IMR-90 (cell line): ENCODE results near the gene NEK9. TPM values are rescaled to one million over a fixed set of nuclear protein-coding genes. Genes with fewer than 3 reads are reported as not detected.

ENCODE experiments used
- ATAC-seq: fragments of 200-7000 bp; cut with Tn5 transposase; 2 replicates; pipeline ENCODE4 v1.9.1; 2020; ENCODE audit warnings: low read depth, mild to moderate bottlenecking, moderate library complexity
- BruUV-seq: library from RNA; stranded (reverse); fragments of 400-500 nt; replicated peaks from 2 replicates; lab custom pipeline; 2021; lab: Mats Ljungman, UMichigan
- CTCF ChIA-PET: fragments of 300-600 bp; formaldehyde crosslinking; extraction: SDS; loops from one replicate; lab custom pipeline; 2021; ENCODE audit warnings: antibody characterized with exemption; lab: Yijun Ruan, JAX
- POLR2A ChIA-PET: fragments of 300-600 bp; sonication (Branson Sonifier 250); formaldehyde crosslinking; loops from one replicate; lab custom pipeline; 2022; ENCODE audit warnings: antibody characterized with exemption; ENCODE audit not compliant: unreplicated experiment; lab: Charles Lee
- DNase-seq: peaks from one replicate; pipeline ENCODE4 v3.0.0; 2013
- H2AFZ ChIP-seq: replicated peaks from 2 replicates; pipeline ENCODE3; 2013; ENCODE audit warnings: low read length, mild to moderate bottlenecking; ENCODE audit not compliant: poor library complexity
- H2AK5ac ChIP-seq: 2 replicates; pipeline ENCODE4 v1.6.1; 2013; ENCODE audit warnings: low read depth, low read length, inconsistent platforms
- H2AK9ac ChIP-seq: replicated peaks from 2 replicates; pipeline ENCODE3; 2013; ENCODE audit warnings: mild to moderate bottlenecking, low read depth, low read length, moderate library complexity; ENCODE audit not compliant: poor library complexity
- H2BK120ac ChIP-seq: 2 replicates; pipeline ENCODE4 v1.6.1; 2013; ENCODE audit warnings: low read depth, low read length, inconsistent platforms
- H2BK15ac ChIP-seq: 3 replicates; pipeline ENCODE4 v1.6.1; 2013; ENCODE audit warnings: low read depth, low read length, inconsistent platforms
- H2BK20ac ChIP-seq: 2 replicates; pipeline ENCODE4 v1.6.1; 2013; ENCODE audit warnings: low read depth, mild to moderate bottlenecking, inconsistent platforms, low read length, moderate library complexity
- H2BK5ac ChIP-seq: 2 replicates; pipeline ENCODE4 v1.6.1; 2013; ENCODE audit warnings: mild to moderate bottlenecking, low read depth, low read length, inconsistent platforms; ENCODE audit not compliant: poor library complexity, severe bottlenecking
- H3K14ac ChIP-seq: replicated peaks from 2 replicates; pipeline ENCODE4 v1.6.1; 2013; ENCODE audit warnings: low read depth, low read length, inconsistent platforms
- H3K18ac ChIP-seq: 2 replicates; pipeline ENCODE4 v1.6.1; 2013; ENCODE audit warnings: low read depth, low read length, control low read depth
- H3K23ac ChIP-seq: 2 replicates; pipeline ENCODE4 v1.6.1; 2013; ENCODE audit warnings: low read depth, low read length, inconsistent platforms
- H3K27ac ChIP-seq: 2 replicates; pipeline ENCODE4 v1.5.1; 2013; ENCODE audit warnings: mild to moderate bottlenecking, control low read depth, low read length; ENCODE audit not compliant: insufficient read depth
- H3K27me3 ChIP-seq: 2 replicates; pipeline ENCODE4 v1.6.1; 2013; ENCODE audit warnings: low read length; ENCODE audit not compliant: control insufficient read depth, insufficient read depth
- H3K36me3 ChIP-seq: 2 replicates; pipeline ENCODE4 v1.6.1; 2013; ENCODE audit warnings: low read length, mixed read lengths; ENCODE audit not compliant: control insufficient read depth, insufficient read depth
- H3K4ac ChIP-seq: 2 replicates; pipeline ENCODE4 v1.6.1; 2013; ENCODE audit warnings: low read depth, low read length, inconsistent platforms
- H3K4me1 ChIP-seq: 2 replicates; pipeline ENCODE4 v1.6.1; 2013; ENCODE audit warnings: low read length, mixed read lengths; ENCODE audit not compliant: control insufficient read depth, insufficient read depth
- H3K4me2 ChIP-seq: 2 replicates; pipeline ENCODE4 v1.6.1; 2013; ENCODE audit warnings: low read depth, mild to moderate bottlenecking, control low read depth, low read length, moderate library complexity
- H3K4me3 ChIP-seq: 2 replicates; pipeline ENCODE4 v1.5.1; 2013; ENCODE audit warnings: low read depth, mild to moderate bottlenecking, control low read depth, low read length, moderate library complexity; ENCODE audit not compliant: insufficient read depth
- H3K56ac ChIP-seq: 2 replicates; pipeline ENCODE4 v1.6.1; 2013; ENCODE audit warnings: low read length, inconsistent platforms; ENCODE audit not compliant: insufficient read depth; ENCODE audit errors: extremely low read depth
- H3K79me1 ChIP-seq, 2 experiments: 2 replicates each; pipeline ENCODE4 v1.6.1; 2013; ENCODE audit warnings: low read length in 2 of 2, inconsistent platforms in 1 of 2, low read depth in 1 of 2
- H3K9ac ChIP-seq: 2 replicates; pipeline ENCODE4 v1.6.1; 2013; ENCODE audit warnings: low read depth, low read length, control low read depth
- H3K9me1 ChIP-seq: 2 replicates; pipeline ENCODE4 v1.6.1; 2013; ENCODE audit warnings: low read length, inconsistent platforms; ENCODE audit not compliant: insufficient read depth
- H3K9me3 ChIP-seq: 2 replicates; pipeline ENCODE4 v1.6.1; 2013; ENCODE audit warnings: low read length; ENCODE audit not compliant: control insufficient read depth, insufficient read depth
- H4K20me1 ChIP-seq: 2 replicates; pipeline ENCODE4 v1.6.1; 2013; ENCODE audit warnings: low read length, inconsistent platforms; ENCODE audit not compliant: insufficient read depth
- H4K5ac ChIP-seq: 2 replicates; pipeline ENCODE4 v1.6.1; 2013; ENCODE audit warnings: mild to moderate bottlenecking, low read depth, low read length, control low read depth
- H4K8ac ChIP-seq, 2 experiments: 2 replicates each; pipeline ENCODE4 v1.6.1; 2013; ENCODE audit warnings: low read depth in 2 of 2, low read length in 2 of 2, control low read depth in 1 of 2, inconsistent platforms in 1 of 2
- H4K91ac ChIP-seq: 2 replicates; pipeline ENCODE4 v1.6.1; 2013; ENCODE audit warnings: low read depth, low read length, inconsistent platforms; ENCODE audit not compliant: insufficient read depth
- BHLHE40 ChIP-seq: fragments of 150-350 bp; IDR thresholded peaks from 2 replicates; pipeline ENCODE4 v1.6.1; 2016; ENCODE audit warnings: mild to moderate bottlenecking, low read depth, low read length
- CEBPB ChIP-seq: IDR thresholded peaks from 2 replicates; pipeline ENCODE4 v1.6.1; 2012; ENCODE audit warnings: low read depth, low read length, improper control_type of control experiment
- CHD1 ChIP-seq: IDR thresholded peaks from 2 replicates; pipeline ENCODE4 v1.6.1; 2012; ENCODE audit warnings: low read depth, low read length, improper control_type of control experiment
- FOS ChIP-seq: fragments of 150-350 bp; IDR thresholded peaks from 2 replicates; pipeline ENCODE4 v1.6.1; 2016; ENCODE audit warnings: low read depth, low read length
- MAFK ChIP-seq: IDR thresholded peaks from 2 replicates; pipeline ENCODE4 v1.6.1; 2012; ENCODE audit warnings: low read depth, low read length, improper control_type of control experiment
- MAZ ChIP-seq: IDR thresholded peaks from 2 replicates; pipeline ENCODE4 v1.6.1; 2012; ENCODE audit warnings: low read depth, mild to moderate bottlenecking, low read length, improper control_type of control experiment, moderate library complexity, borderline replicate concordance
- MXI1 ChIP-seq: IDR thresholded peaks from 2 replicates; pipeline ENCODE4 v1.6.1; 2012; ENCODE audit warnings: low read depth, mild to moderate bottlenecking, low read length, moderate library complexity, borderline replicate concordance
- NFE2L2 ChIP-seq: fragments of 150-350 bp; IDR thresholded peaks from 2 replicates; pipeline ENCODE4 v1.6.1; 2016; ENCODE audit warnings: low read depth, mild to moderate bottlenecking, low read length
- POLR2A ChIP-seq: IDR thresholded peaks from 2 replicates; pipeline ENCODE4 v1.6.1; 2012; ENCODE audit warnings: mild to moderate bottlenecking, low read depth, low read length
- RAD21 ChIP-seq: IDR thresholded peaks from 2 replicates; pipeline ENCODE4 v1.6.1; 2012; ENCODE audit warnings: low read length, improper control_type of control experiment
- RCOR1 ChIP-seq: IDR thresholded peaks from 2 replicates; pipeline ENCODE4 v1.6.1; 2012; ENCODE audit warnings: mild to moderate bottlenecking, low read length, improper control_type of control experiment; ENCODE audit not compliant: insufficient replicate concordance
- RFX5 ChIP-seq: IDR thresholded peaks from 2 replicates; pipeline ENCODE4 v1.8.0; 2012; ENCODE audit warnings: low read depth, mild to moderate bottlenecking, low read length, moderate library complexity
- SMC3 ChIP-seq: fragments of 150-350 bp; IDR thresholded peaks from 2 replicates; pipeline ENCODE4 v1.6.1; 2016; ENCODE audit warnings: low read depth, mild to moderate bottlenecking, antibody characterized with exemption, low read length, moderate library complexity
- WGBS, 2 experiments: methylation state at CpG; one replicate each; pipeline versions ENCODE4 v1.1.5 to v1.1.7; 2013; ENCODE audit warnings: missing lambda C conversion rate in 2 of 2; ENCODE audit not compliant: insufficient read length in 1 of 2; ENCODE audit errors: extremely low coverage in 2 of 2; 5-methylcytosine and 5-hydroxymethylcytosine counted together
- dilution Hi-C: fragments of 300-500 bp; cut with HindIII; formaldehyde crosslinking; loops from one replicate; pipeline ENCODE4 v1.14.3; 2018; ENCODE audit warnings: low sequenced_read_pairs; ENCODE audit not compliant: unreplicated experiment
- in situ Hi-C: fragments of 300-500 bp; cut with MboI; formaldehyde crosslinking; loops from 3 replicates; pipeline ENCODE4 v1.14.3; 2019; ENCODE audit warnings: low sequenced_read_pairs, inconsistent platforms, mixed read lengths
- intact Hi-C: fragments of 100-400 bp; cut with micrococcal nuclease; formaldehyde crosslinking; loops from 2 replicates; pipeline ENCODE4 v1.10.0; 2022
- polyA plus RNA-seq, 3 experiments: library from polyadenylated mRNA; depleted of rRNA; stranded (reverse); fragments of >200 nt; gene quantifications; 2 replicates each; pipeline ENCODE4 v1.2.3, GENCODE V29; 2012; ENCODE audit warnings: low replicate concordance in 1 of 3
- total RNA-seq: library from RNA; depleted of rRNA; stranded (reverse); fragments of >200 nt; gene quantifications from 2 replicates; pipeline ENCODE4 v1.2.3, GENCODE V29; 2012
- TF ChIP-seq, protein P1 (sequence below): conservative IDR thresholded peaks from 2 replicates; pipeline ENCODE4 v1.5.1; 2012; ENCODE audit warnings: mild to moderate bottlenecking, low read depth, low read length, improper control_type of control experiment
- TF ChIP-seq, protein P2 (sequence below): fragments of 150-350 bp; IDR thresholded peaks from 2 replicates; pipeline ENCODE4 v1.6.1; 2016; ENCODE audit warnings: low read depth, mild to moderate bottlenecking, low read length, moderate library complexity, borderline replicate concordance
- TF ChIP-seq, protein P3 (sequence below): fragments of 150-350 bp; IDR thresholded peaks from 2 replicates; pipeline ENCODE4 v1.6.1; 2017; ENCODE audit warnings: mild to moderate bottlenecking, antibody characterized with exemption, low read length, low read depth

NEK9 gene
- total and polyA plus RNA-seq, 2 of the 4 experiments (the other 2 are of a cell fraction): 22.9 to 23.2 TPM

DNA sequence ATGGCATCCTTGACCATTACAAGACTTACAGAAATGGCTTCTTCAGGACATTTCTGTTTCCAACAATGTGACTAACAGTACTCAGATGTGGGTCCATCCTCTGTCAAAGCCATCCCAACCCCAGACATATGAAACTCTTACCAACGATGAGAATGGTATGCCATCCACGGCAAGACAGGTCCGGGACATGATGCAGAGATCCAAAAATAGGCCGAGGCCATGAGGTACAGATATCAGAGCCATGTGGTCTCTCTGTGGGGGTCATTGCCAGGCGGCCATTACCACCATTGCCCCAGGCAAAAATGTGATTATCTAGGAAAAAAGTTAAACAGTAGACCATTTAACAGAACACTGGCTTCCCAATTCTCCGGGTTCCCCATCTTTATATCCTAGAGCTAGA lies 29.9 kb downstream of the NEK9 start:
- Histone ChIP-seq H3K4me1 (no peaks in the 10 kb centered on the region), H2BK15ac (no peak overlapping the region), H4K91ac (no peak overlapping the region), H2BK20ac (no peak overlapping the region), H2AK5ac (no peak overlapping the region), H3K18ac (no peak overlapping the region), H3K14ac (no peak overlapping the region), H3K4ac (no peak overlapping the region), H3K36me3 (peaks cover 30% of the 10 kb centered on the region), H2AFZ (no peak overlapping the region), H3K27me3 (no peaks in the 10 kb centered on the region), H3K4me2 (no peak overlapping the region), H3K9me3 (no peaks in the 10 kb centered on the region), H3K9ac (no peak overlapping the region), H3K4me3 (no peak overlapping the region), H3K79me1 (peaks cover 0 to 3% of the 10 kb centered on the region in 2 experiments; a peak in 2 of 4 replicates), H3K9me1 (no peaks in the 10 kb centered on the region), H3K27ac (no peak overlapping the region), H3K23ac (no peak overlapping the region), H4K8ac (no peak overlapping the region), H2BK5ac (no peak overlapping the region), H2BK120ac (no peak overlapping the region), H4K20me1 (no peaks in the 10 kb centered on the region), H4K5ac (no peak overlapping the region), H3K56ac (no peak overlapping the region), H2AK9ac (no peak overlapping the region)
- CTCF ChIA-PET: interaction anchor here (0.6 kb wide), 1 partner anchor 85 kb away, joined by 3 read pairs; no protein-coding TSS in a partner anchor
- in situ Hi-C loops (no loop called here), dilution Hi-C loops (no loop called here), intact Hi-C loops (no loop called here)
- no peak for TF ChIP-seq MAFK
- TF ChIP-seq, protein P1, sequence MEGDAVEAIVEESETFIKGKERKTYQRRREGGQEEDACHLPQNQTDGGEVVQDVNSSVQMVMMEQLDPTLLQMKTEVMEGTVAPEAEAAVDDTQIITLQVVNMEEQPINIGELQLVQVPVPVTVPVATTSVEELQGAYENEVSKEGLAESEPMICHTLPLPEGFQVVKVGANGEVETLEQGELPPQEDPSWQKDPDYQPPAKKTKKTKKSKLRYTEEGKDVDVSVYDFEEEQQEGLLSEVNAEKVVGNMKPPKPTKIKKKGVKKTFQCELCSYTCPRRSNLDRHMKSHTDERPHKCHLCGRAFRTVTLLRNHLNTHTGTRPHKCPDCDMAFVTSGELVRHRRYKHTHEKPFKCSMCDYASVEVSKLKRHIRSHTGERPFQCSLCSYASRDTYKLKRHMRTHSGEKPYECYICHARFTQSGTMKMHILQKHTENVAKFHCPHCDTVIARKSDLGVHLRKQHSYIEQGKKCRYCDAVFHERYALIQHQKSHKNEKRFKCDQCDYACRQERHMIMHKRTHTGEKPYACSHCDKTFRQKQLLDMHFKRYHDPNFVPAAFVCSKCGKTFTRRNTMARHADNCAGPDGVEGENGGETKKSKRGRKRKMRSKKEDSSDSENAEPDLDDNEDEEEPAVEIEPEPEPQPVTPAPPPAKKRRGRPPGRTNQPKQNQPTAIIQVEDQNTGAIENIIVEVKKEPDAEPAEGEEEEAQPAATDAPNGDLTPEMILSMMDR: no peak
- TF ChIP-seq NFE2L2: no peak
- TF ChIP-seq, protein P2, sequence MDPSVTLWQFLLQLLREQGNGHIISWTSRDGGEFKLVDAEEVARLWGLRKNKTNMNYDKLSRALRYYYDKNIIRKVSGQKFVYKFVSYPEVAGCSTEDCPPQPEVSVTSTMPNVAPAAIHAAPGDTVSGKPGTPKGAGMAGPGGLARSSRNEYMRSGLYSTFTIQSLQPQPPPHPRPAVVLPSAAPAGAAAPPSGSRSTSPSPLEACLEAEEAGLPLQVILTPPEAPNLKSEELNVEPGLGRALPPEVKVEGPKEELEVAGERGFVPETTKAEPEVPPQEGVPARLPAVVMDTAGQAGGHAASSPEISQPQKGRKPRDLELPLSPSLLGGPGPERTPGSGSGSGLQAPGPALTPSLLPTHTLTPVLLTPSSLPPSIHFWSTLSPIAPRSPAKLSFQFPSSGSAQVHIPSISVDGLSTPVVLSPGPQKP: no peak
- no peak for TF ChIP-seq MAZ
- no peak for TF ChIP-seq FOS
- no peak for TF ChIP-seq BHLHE40
- no peak for TF ChIP-seq MXI1
- TF ChIP-seq RAD21: no peak
- no peak for TF ChIP-seq RCOR1
- TF ChIP-seq CEBPB: no peak
- TF ChIP-seq RFX5: no peak
- no peak for TF ChIP-seq CHD1
- TF ChIP-seq SMC3: no peak
- no peak for TF ChIP-seq POLR2A
- TF ChIP-seq, protein P3, sequence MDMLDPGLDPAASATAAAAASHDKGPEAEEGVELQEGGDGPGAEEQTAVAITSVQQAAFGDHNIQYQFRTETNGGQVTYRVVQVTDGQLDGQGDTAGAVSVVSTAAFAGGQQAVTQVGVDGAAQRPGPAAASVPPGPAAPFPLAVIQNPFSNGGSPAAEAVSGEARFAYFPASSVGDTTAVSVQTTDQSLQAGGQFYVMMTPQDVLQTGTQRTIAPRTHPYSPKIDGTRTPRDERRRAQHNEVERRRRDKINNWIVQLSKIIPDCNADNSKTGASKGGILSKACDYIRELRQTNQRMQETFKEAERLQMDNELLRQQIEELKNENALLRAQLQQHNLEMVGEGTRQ: no peak
- POLR2A ChIA-PET: interaction anchor here (0.6 to 0.7 kb wide), 2 partner anchors 89 to 149 kb away, joined by 3 to 5 read pairs; no protein-coding TSS in a partner anchor
- DNase-seq: no peak
- no TSS peak for BruUV-seq
- 80% methylated on average over 1 of the region's 6 CpGs; no CpG with 5 or more reads in 1 of the 2 experiments for WGBS, 2 experiments
- no peak for ATAC-seq
